Pancreas (tissue), 10 donors: ENCODE measurements around the gene POLDIP3. TPM values are rescaled to one million over a fixed set of nuclear protein-coding genes. Genes with fewer than 3 reads are reported as not detected.

Source experiments
- ATAC-seq, 4 donors: fragments of 200-7000 bp; cut with Tn5 transposase; one replicate each; pipeline versions ENCODE4 v1.8.0 to v1.9.1; 2020; ENCODE audit warnings: mild to moderate bottlenecking in 4 of 4, moderate library complexity in 4 of 4
- DNase-seq, 6 donors: peaks; one replicate each; pipeline ENCODE4 v3.0.0-alpha.2; 2020
- FAIRE-seq: peaks from 2 replicates; lab custom pipeline; 2012; peaks lifted over from hg19 to GRCh38; lab: Jason Lieb, UNC
- H3K27ac ChIP-seq, 4 donors: fragments of 200-600 bp; sonication (generic); 1 replicate in 3 of 4; 2 replicates in 1 of 4; pipeline versions ENCODE4 v1.5.0 to v1.8.0; 2020
- H3K27me3 ChIP-seq, 4 donors: fragments of 200-600 bp; one replicate each; pipeline ENCODE4 v1.8.0; 2021
- H3K36me3 ChIP-seq, 3 donors: fragments of 200-600 bp; sonication (generic) in 1 of 3; one replicate each; pipeline versions ENCODE4 v1.5.0 to v1.8.0; 2020 to 2021
- H3K4me1 ChIP-seq, 3 donors: fragments of 200-600 bp; one replicate each; pipeline ENCODE4 v1.8.0; 2021
- H3K4me3 ChIP-seq, 4 donors: fragments of 200-600 bp; sonication (generic) in 2 of 4; one replicate each; pipeline versions ENCODE4 v1.5.0 to v1.8.0; 2020 to 2021
- H3K9me3 ChIP-seq, 4 donors: fragments of 200-600 bp; one replicate each; pipeline ENCODE4 v1.8.0; 2021
- WGBS, 2 donors: extraction: QIAGEN DNeasy Blood & Tissue Kit; methylation state at CpG; one replicate each; pipeline ENCODE4 v1.1.7; 2013; 5-methylcytosine and 5-hydroxymethylcytosine counted together
- intact Hi-C, 3 donors: fragments of 100-400 bp; cut with DNase I; formaldehyde crosslinking; loops; one replicate each; pipeline versions ENCODE4 v1.11.1 to v1.14.2; 2022
- polyA plus RNA-seq, 2 donors: library from polyadenylated mRNA; stranded (reverse); fragments of 200-250 nt; gene quantifications; one replicate each; pipeline ENCODE4 v1.2.3, GENCODE V29; 2013
- total RNA-seq, 6 donors: library from RNA; stranded (reverse); fragmentation: NEBNext Ultra II Directional in 4 of 6; extraction: Animal tissue kit (Norgen Biotek cat#: 25700) in 4 of 6; gene quantifications; one replicate each; pipeline versions ENCODE4 v1.2.1 to v1.2.4, GENCODE V29; 2021 to 2023
- TF ChIP-seq, protein P1 (sequence below), 4 donors: fragments of 200-600 bp; sonication (generic) in 3 of 4; IDR thresholded peaks; one replicate each; pipeline versions ENCODE4 v1.5.0 to v1.8.0; 2021; ENCODE audit warnings: antibody characterized with exemption in 4 of 4
- donor health status: healthy with polysubstance abuse.
- donor health status: DM: no; HTN: no; CAD: no; lungs with moderate emphysema.
- donor health status: DM: no; HTN: no; CAD: no.
- donor health status: control.
- donor health status: control.
- donor health status: Bipolar disorder and iron deficiency.
- donor health status: DM: yes; HTN: yes; CAD: no.
- donor health status: DM: no; HTN: no; CAD: no.
- donor health status: DM: no; HTN: no; CAD: no.
- donor health status: DM: yes; HTN: yes; CAD: no.

POLDIP3 gene
- total and polyA plus RNA-seq, 8 donors: 14.6 to 35.2 (median 28.2) TPM

DNA sequence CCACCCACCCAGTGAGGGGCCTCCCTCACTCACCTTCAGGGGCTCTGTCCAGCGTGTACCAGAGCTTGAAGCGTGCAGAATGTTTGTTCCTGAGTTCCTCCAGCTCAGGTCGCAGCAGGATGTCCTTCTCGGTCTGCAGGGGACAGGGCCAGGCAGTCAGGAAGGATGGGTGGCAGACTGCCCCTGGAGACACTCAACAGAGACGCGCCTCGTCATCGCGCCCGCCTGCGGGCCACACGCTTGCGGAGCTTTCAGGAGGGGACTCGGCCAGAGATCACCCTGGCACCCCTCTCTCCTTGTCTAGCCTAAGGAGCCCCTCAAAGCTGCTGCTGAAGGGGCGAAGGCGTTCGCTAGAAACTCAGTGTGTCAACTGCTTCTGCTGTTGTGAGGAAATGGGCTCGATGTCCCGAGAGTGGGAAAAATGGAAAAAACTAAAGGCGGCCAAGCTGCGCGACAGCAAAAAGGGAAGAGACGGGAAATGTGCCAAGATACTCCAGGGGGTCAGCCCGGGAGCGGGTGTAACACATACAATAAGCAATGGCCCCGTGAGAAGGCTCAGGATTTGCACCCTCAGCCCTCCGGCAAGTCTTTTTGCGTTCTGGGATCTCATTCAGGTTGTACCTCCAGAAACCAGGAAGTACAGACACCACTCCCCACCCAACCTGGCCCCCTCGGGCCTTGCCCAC, 9.2 kb upstream of the POLDIP3 start:
- Histone ChIP-seq H3K4me3 (no peak overlapping the region), H3K9me3 (no peaks in the 10 kb centered on the region), H3K4me1 (no peaks in the 10 kb centered on the region), H3K27me3 (no peaks in the 10 kb centered on the region), H3K36me3 (peaks cover 3 to 45% (median 18%) of the 10 kb centered on the region in 3 donors), H3K27ac (no peak overlapping the region)
- intact Hi-C loops: no loop called here
- ATAC-seq: no peak
- DNase-seq: no peak
- 85 to 88% methylated on average over 29 of the region's 29 CpGs for WGBS, 2 donors
- no peak for FAIRE-seq
- TF ChIP-seq, protein P1, sequence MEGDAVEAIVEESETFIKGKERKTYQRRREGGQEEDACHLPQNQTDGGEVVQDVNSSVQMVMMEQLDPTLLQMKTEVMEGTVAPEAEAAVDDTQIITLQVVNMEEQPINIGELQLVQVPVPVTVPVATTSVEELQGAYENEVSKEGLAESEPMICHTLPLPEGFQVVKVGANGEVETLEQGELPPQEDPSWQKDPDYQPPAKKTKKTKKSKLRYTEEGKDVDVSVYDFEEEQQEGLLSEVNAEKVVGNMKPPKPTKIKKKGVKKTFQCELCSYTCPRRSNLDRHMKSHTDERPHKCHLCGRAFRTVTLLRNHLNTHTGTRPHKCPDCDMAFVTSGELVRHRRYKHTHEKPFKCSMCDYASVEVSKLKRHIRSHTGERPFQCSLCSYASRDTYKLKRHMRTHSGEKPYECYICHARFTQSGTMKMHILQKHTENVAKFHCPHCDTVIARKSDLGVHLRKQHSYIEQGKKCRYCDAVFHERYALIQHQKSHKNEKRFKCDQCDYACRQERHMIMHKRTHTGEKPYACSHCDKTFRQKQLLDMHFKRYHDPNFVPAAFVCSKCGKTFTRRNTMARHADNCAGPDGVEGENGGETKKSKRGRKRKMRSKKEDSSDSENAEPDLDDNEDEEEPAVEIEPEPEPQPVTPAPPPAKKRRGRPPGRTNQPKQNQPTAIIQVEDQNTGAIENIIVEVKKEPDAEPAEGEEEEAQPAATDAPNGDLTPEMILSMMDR (IDR thresholded peaks at IDR 0.05): no peak

DNA sequence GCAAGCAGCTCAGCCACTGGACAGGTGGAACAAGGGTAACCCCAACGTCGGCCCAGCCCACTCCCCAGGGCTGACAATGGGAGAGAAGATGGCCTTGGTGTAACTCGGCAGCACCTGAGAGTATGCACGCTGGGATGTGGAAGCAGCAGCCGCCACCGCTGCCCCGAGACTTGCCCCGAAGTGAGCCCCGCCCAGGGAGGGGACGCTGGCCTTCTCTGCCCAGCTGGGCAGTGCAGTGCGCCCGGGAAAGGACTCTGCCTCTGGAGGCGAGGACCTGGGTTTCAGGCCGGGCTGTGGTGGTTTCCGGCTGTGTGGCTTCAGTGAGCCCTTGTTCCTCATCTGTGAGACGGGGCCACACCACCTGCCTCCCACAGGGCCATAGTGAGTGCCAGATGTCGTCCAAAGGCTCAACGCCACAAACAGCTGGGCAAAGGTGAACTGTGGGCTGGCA, 8.6 kb upstream of the POLDIP3 start:
- intact Hi-C loops: no loop called here
- FAIRE-seq (no peak), DNase-seq (no peak), ATAC-seq (no peak)
- WGBS, 2 donors: 84 to 89% methylated on average over 18 of the region's 18 CpGs
- no peak overlapping the region for H3K4me3 ChIP-seq
- H3K27ac ChIP-seq: no peak overlapping the region
- H3K4me1 ChIP-seq: no peaks in the 10 kb centered on the region
- TF ChIP-seq, protein P1 (IDR thresholded peaks at IDR 0.05): no peak
- no peaks in the 10 kb centered on the region for H3K9me3 ChIP-seq
- peaks cover 3 to 41% (median 12%) of the 10 kb centered on the region in 3 donors for H3K36me3 ChIP-seq
- H3K27me3 ChIP-seq: no peaks in the 10 kb centered on the region

DNA sequence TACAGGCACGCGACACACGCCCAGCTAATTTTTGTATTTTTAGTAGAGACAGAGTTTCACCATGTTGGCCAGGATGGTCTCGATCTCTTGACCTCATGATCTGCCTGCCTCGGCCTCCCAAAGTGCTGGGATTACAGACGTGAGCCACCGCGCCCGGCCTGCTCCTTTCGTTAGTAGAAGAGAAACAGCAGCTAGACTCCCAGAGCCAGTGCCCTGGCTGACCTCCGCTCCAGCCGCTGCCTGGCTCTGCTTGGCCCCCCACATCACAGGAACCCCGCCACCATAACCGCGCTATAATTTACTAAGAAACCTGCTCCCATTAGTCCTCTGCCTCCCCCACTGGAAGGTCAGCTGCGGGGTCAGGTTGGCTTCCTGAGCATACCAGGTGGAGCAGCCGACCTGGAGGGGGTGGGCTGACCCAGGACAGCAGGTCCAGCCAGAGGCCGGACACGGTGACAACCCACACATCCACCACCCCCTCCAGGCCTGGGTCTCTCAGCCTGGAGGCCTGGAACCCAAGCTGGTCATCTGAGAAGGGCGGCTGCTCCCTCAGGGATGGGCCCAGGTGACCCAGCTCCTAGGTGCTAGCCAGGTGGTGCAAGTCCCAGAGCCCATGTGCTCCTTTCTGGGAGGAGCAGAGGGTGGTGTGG, 7.5 kb upstream of the POLDIP3 start:
- Histone ChIP-seq H3K4me3 (no peak overlapping the region), H3K27ac (no peak overlapping the region), H3K36me3 (peaks cover 3 to 29% (median 6%) of the 10 kb centered on the region in 3 donors), H3K9me3 (no peaks in the 10 kb centered on the region), H3K27me3 (no peaks in the 10 kb centered on the region), H3K4me1 (no peaks in the 10 kb centered on the region)
- intact Hi-C loops: no loop called here
- DNase-seq: no peak
- TF ChIP-seq, protein P1 (IDR thresholded peaks at IDR 0.05): no peak
- no peak for FAIRE-seq
- 84 to 87% methylated on average over 20 of the region's 20 CpGs for WGBS, 2 donors
- no peak for ATAC-seq

DNA sequence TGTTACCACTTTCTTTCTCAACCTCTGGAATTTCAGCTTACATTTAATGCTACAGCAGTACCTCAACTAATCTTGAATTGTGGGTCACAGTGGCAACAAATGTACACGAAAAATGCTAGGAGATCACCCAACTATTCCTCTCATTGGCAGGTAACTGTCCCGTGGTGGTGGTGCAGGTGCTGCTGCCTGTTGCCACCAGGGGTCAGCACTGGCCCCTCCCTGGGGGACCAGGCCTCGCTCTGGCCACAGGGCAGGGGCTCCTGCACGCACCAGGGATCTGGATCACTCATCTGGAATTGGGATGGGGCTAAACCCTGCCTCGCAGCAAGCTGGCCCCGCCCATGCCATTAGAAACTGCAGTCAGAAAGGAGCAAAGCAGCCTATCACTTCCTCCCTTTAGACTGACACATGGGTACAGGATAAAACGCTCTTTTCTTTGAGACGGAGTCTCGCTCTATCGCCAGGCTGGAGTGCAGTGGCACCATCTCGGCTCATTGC, 6.9 kb upstream of the POLDIP3 start:
- intact Hi-C loops: no loop called here
- Histone ChIP-seq H3K36me3 (peaks cover 3 to 23% (median 6%) of the 10 kb centered on the region in 3 donors), H3K27me3 (no peaks in the 10 kb centered on the region), H3K27ac (no peak overlapping the region), H3K4me3 (no peak overlapping the region), H3K4me1 (no peaks in the 10 kb centered on the region), H3K9me3 (no peaks in the 10 kb centered on the region)
- peak in 5 of 6 donors; percentile 57 to 88 (median 79) for DNase-seq
- ATAC-seq: peak; percentile 66 to 86 (median 85)
- 22 to 43% methylated on average over 8 to 11 of the region's 11 CpGs for WGBS, 2 donors
- no peak for FAIRE-seq
- TF ChIP-seq, protein P1 (IDR thresholded peaks at IDR 0.05): peak; percentile 73 to 87 (median 84)
